A549 (cell line): Measurements from ENCODE around the gene SMARCB1. TPM values are rescaled to one million over a fixed set of nuclear protein-coding genes. Genes with fewer than 3 reads are reported as not detected.

Experiments used
- ATAC-seq, 2 experiments: fragments of 200-7000 bp in 1 of 2; fragments of >200 bp in 1 of 2; cut with Nextera tagmentation in 1 of 2; cut with Tn5 transposase in 1 of 2; 3 replicates each; pipeline versions ENCODE4 v1.8.0 to v1.9.1; 2018 to 2020; ENCODE audit warnings: mild to moderate bottlenecking in 1 of 2, moderate library complexity in 1 of 2
- CTCF ChIA-PET: fragments of 300-600 bp; sonication (Branson Sonifier 250); formaldehyde crosslinking; extraction: SDS; loops from one replicate; lab custom pipeline; 2021; ENCODE audit warnings: antibody characterized with exemption, inconsistent platforms; lab: Yijun Ruan, JAX
- POLR2A ChIA-PET: fragments of 350-600 bp; formaldehyde crosslinking; extraction: SDS; loops from one replicate; lab custom pipeline; 2021; ENCODE audit warnings: antibody characterized with exemption, inconsistent platforms; lab: Yijun Ruan, JAX
- DNase-seq, 2 experiments: peaks; one replicate each; pipeline versions ENCODE4 v3.0.0 to v3.0.0-alpha.2; 2011 to 2016; ENCODE audit warnings: low read depth in 1 of 2, low spot score in 1 of 2
- FAIRE-seq: peaks from 2 replicates; lab custom pipeline; 2011; peaks lifted over from hg19 to GRCh38; lab: Jason Lieb, UNC
- H3K27ac ChIP-seq, 2 experiments: fragments of >200 bp; sonication (Bioruptor Twin); formaldehyde crosslinking; 3 replicates each; pipeline ENCODE4 v1.5.1; 2016 to 2017
- H3K4me1 ChIP-seq: fragments of >200 bp; sonication (Bioruptor Twin); formaldehyde crosslinking; 3 replicates; pipeline ENCODE4 v1.6.1; 2016
- H3K4me2 ChIP-seq: fragments of >200 bp; sonication (Bioruptor Twin); formaldehyde crosslinking; 3 replicates; pipeline ENCODE4 v1.6.1; 2016
- H3K4me3 ChIP-seq: fragments of >200 bp; sonication (Bioruptor Twin); formaldehyde crosslinking; 3 replicates; pipeline ENCODE4 v1.5.1; 2016
- H3K9me3 ChIP-seq: fragments of >200 bp; sonication (Bioruptor Twin); formaldehyde crosslinking; 3 replicates; pipeline ENCODE4 v1.6.1; 2016
- CEBPB ChIP-seq, 2 experiments: fragments of >200 bp in 1 of 2; sonication (Bioruptor Twin) in 1 of 2; formaldehyde crosslinking in 1 of 2; IDR thresholded peaks; 2 replicates each; pipeline ENCODE4 v1.6.1; 2012 to 2016
- GATA3 ChIP-seq: IDR thresholded peaks from 2 replicates; pipeline ENCODE4 v1.6.1; 2012; ENCODE audit warnings: borderline replicate concordance
- HES2 ChIP-seq: fragments of >200 bp; sonication (Bioruptor Twin); formaldehyde crosslinking; IDR thresholded peaks from 2 replicates; pipeline ENCODE4 v1.6.1; 2016
- JUNB ChIP-seq: fragments of >200 bp; sonication (Bioruptor Twin); formaldehyde crosslinking; IDR thresholded peaks from 2 replicates; pipeline ENCODE4 v1.6.1; 2016
- KDM5A ChIP-seq: fragments of 200-600 bp; sonication (generic); IDR thresholded peaks from 2 replicates; pipeline ENCODE4 v1.6.1; 2016; ENCODE audit warnings: antibody characterized with exemption, mild to moderate bottlenecking
- MAFK ChIP-seq: fragments of 450-650 bp; IDR thresholded peaks from 2 replicates; pipeline ENCODE4 v1.6.1; 2014; ENCODE audit not compliant: partially characterized antibody
- RARB ChIP-seq: fragments of 250-450 bp; sonication (Bioruptor Pico); IDR thresholded peaks from 2 replicates; pipeline ENCODE4 v1.8.0; 2021; ENCODE audit warnings: mild to moderate bottlenecking, moderate library complexity
- RNF2 ChIP-seq: fragments of 200-600 bp; sonication (generic); IDR thresholded peaks from 2 replicates; pipeline ENCODE4 v1.6.1; 2016; ENCODE audit warnings: low read depth, mild to moderate bottlenecking, antibody characterized with exemption, moderate library complexity, borderline replicate concordance
- SREBF2 ChIP-seq: fragments of 450-650 bp; IDR thresholded peaks from 2 replicates; pipeline ENCODE4 v1.6.1; 2014; ENCODE audit warnings: mild to moderate bottlenecking, moderate library complexity
- TFCP2L1 ChIP-seq: fragments of 250-450 bp; sonication (Bioruptor Pico); IDR thresholded peaks from 2 replicates; pipeline ENCODE4 v1.5.0; 2021; ENCODE audit warnings: mild to moderate bottlenecking
- USF2 ChIP-seq: fragments of 450-650 bp; IDR thresholded peaks from 2 replicates; pipeline ENCODE4 v1.6.1; 2014; ENCODE audit warnings: antibody characterized with exemption
- ZC3H11A ChIP-seq: fragments of 450-650 bp; IDR thresholded peaks from 2 replicates; pipeline ENCODE4 v1.6.1; 2014; ENCODE audit warnings: antibody characterized with exemption, mild to moderate bottlenecking
- ZSCAN20 ChIP-seq: fragments of 250-450 bp; sonication (Bioruptor Pico); IDR thresholded peaks from 2 replicates; pipeline ENCODE4 v1.8.0; 2022; ENCODE audit warnings: mild to moderate bottlenecking, moderate library complexity
- WGBS: methylation state at CpG from one replicate; pipeline ENCODE4 v1.1.6; 2017; ENCODE audit errors: missing lambda C conversion rate; 5-methylcytosine and 5-hydroxymethylcytosine counted together
- polyA plus RNA-seq, 4 experiments: library from polyadenylated mRNA; depleted of rRNA in 3 of 4; stranded (reverse); fragments of >200 nt; fragmentation: RNase III in 1 of 4; extraction: RNeasy Plus Mini Kit Qiagen cat#74134 plus additional on column Dnase treatment in 1 of 4; gene quantifications; 2 replicates in 3 of 4; 3 replicates in 1 of 4; pipeline ENCODE4 v1.2.3, GENCODE V29; 2011 to 2017
- TF ChIP-seq, protein P1 (sequence below): fragments of 150-350 bp; IDR thresholded peaks from 2 replicates; pipeline ENCODE4 v1.6.1; 2014; ENCODE audit warnings: low read depth, mild to moderate bottlenecking, low read length
- TF ChIP-seq, protein P2 (sequence below): fragments of >200 bp; sonication (Bioruptor Twin); formaldehyde crosslinking; IDR thresholded peaks from 3 replicates; pipeline ENCODE4 v1.5.1; 2016

The SMARCB1 gene
- polyA plus RNA-seq, 2 of the 4 experiments (the other 2 are of a cell fraction), result 65.6 to 133 TPM

DNA sequence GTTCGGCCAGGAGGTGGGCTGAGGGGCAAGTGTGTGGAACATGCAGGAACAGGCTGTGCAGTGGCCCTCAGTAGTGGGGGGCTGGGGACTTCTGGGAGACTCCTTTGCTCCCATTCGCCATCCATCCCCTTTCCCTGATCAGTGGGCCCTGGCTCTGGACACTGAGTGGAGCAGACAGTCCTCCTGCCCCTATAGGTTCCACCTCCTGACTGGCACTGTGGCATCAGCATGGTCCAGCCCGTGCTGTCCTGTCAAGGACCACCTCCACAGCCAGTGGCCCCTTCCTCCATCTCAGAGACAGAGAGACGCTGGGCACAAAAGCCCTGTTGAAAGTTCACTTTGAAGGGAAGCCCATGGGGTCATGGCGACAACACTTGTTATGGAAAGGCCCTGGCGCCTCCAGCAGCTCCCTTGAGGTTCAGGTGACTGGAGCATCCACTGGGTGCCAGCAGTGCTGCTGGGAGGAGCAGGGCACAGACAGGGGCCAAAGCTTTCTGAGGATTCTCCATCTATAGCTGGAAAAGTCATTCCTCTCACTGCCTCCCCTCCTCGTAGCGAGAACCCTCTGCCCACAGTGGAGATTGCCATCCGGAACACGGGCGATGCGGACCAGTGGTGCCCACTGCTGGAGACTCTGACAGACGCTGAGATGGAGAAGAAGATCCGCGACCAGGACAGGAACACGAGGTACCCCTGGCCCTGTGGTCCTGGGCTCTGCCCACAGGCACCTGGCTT lies 46.4 kb downstream of the SMARCB1 start:
- Histone ChIP-seq H3K27ac (no peak overlapping the region), H3K4me1 (no peaks in the 10 kb centered on the region)
- TF ChIP-seq RARB (CRISPR knock-in tag) (no peak), ZC3H11A (no peak), SREBF2 (no peak), MAFK (no peak), USF2 (no peak), TFCP2L1 (no peak), CEBPB (IDR thresholded peaks at IDR 0.05) (no peak), KDM5A (no peak), ZSCAN20 (no peak), RNF2 (no peak)
- TF ChIP-seq, protein P1, sequence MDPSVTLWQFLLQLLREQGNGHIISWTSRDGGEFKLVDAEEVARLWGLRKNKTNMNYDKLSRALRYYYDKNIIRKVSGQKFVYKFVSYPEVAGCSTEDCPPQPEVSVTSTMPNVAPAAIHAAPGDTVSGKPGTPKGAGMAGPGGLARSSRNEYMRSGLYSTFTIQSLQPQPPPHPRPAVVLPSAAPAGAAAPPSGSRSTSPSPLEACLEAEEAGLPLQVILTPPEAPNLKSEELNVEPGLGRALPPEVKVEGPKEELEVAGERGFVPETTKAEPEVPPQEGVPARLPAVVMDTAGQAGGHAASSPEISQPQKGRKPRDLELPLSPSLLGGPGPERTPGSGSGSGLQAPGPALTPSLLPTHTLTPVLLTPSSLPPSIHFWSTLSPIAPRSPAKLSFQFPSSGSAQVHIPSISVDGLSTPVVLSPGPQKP, result no peak
- TF ChIP-seq, protein P2, sequence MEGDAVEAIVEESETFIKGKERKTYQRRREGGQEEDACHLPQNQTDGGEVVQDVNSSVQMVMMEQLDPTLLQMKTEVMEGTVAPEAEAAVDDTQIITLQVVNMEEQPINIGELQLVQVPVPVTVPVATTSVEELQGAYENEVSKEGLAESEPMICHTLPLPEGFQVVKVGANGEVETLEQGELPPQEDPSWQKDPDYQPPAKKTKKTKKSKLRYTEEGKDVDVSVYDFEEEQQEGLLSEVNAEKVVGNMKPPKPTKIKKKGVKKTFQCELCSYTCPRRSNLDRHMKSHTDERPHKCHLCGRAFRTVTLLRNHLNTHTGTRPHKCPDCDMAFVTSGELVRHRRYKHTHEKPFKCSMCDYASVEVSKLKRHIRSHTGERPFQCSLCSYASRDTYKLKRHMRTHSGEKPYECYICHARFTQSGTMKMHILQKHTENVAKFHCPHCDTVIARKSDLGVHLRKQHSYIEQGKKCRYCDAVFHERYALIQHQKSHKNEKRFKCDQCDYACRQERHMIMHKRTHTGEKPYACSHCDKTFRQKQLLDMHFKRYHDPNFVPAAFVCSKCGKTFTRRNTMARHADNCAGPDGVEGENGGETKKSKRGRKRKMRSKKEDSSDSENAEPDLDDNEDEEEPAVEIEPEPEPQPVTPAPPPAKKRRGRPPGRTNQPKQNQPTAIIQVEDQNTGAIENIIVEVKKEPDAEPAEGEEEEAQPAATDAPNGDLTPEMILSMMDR, result no peak
- TF ChIP-seq, all 56 proteins: peak for 0
- H3K9me3 ChIP-seq, result no peaks in the 10 kb centered on the region
- 83% methylated on average over 11 of the region's 16 CpGs for WGBS
- no peak overlapping the region for H3K4me3 ChIP-seq
- DNase-seq (no peak), ATAC-seq (no peak), FAIRE-seq (no peak)
- POLR2A ChIA-PET, result no interaction called here
- CTCF ChIA-PET, result interaction anchor here (2.5 kb wide), 1 partner anchor 16 kb away, joined by 13 read pairs; no protein-coding TSS in a partner anchor
- no peak overlapping the region for H3K4me2 ChIP-seq

DNA sequence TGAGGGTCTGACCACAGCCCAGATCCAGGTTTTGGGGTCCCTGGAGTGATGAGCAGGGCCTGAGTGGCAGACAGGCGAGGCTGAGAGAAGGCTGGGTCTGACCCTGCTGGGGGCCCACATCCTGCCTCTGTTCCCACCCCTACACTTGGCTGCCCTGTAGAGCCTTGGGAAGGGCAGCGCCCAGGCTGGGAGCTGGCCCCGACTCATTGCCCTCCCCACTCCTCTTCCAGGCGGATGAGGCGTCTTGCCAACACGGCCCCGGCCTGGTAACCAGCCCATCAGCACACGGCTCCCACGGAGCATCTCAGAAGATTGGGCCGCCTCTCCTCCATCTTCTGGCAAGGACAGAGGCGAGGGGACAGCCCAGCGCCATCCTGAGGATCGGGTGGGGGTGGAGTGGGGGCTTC lies 47.1 kb downstream of the SMARCB1 start:
- WGBS, result 95% methylated on average over 7 of the region's 13 CpGs
- no peak overlapping the region for H3K27ac ChIP-seq
- CTCF ChIA-PET, result interaction anchor here (5.3 kb wide), 1 partner anchor 16 kb away, joined by 31 read pairs; no protein-coding TSS in a partner anchor
- H3K4me1 ChIP-seq, result peaks cover 4% of the 10 kb centered on the region; the same call in 1 of the 3 replicates
- ATAC-seq (no peak), FAIRE-seq (no peak), DNase-seq (no peak)
- no peak overlapping the region for H3K4me3 ChIP-seq
- TF ChIP-seq HES2, result no peak
- no peak for TF ChIP-seq JUNB
- no peak for TF ChIP-seq GATA3
- TF ChIP-seq, protein P2, result no peak
- H3K9me3 ChIP-seq, result no peaks in the 10 kb centered on the region
- no peak overlapping the region for H3K4me2 ChIP-seq
- POLR2A ChIA-PET, result interaction anchor here (0.5 kb wide), 1 partner anchor 24 kb away, joined by 3 read pairs; no protein-coding TSS in a partner anchor
